Measurements from ENCODE around the gene FCER1G.

The FCER1G gene

GRCh38 chr1:161258439-161259344, 43.6 kb downstream of the FCER1G start, which contains the start of gene PCP4L1:
Gene PCP4L1, plus strand, starts transcription at chr1:161258745. Its CDS starts 230 bp downstream, at chr1:161258975.
- Histone ChIP-seq H3K36me3 (ENCODE audit: insufficient read depth, low read length) (no peaks in the 10 kb centered on the region), H3K27ac (no peak within 1 kb of the TSS), H3K9me3 (ENCODE audit: low read depth, low read length) (no peaks in the 10 kb centered on the region), H3K4me3 (peak within 1 kb of the TSS; percentile 57), H3K9ac (ENCODE audit: insufficient read length) (no peak within 1 kb of the TSS)
- no peak for DNase-seq (ENCODE audit: low read depth, low spot score)
- TF ChIP-seq FOXP2 (optimal IDR thresholded peaks at IDR 0.05; ENCODE audit: control extremely low read depth, extremely low read length, insufficient read depth), result no peak
- TF ChIP-seq EZH2 (IDR thresholded peaks at IDR 0.05), result peak; percentile 55

DNA sequence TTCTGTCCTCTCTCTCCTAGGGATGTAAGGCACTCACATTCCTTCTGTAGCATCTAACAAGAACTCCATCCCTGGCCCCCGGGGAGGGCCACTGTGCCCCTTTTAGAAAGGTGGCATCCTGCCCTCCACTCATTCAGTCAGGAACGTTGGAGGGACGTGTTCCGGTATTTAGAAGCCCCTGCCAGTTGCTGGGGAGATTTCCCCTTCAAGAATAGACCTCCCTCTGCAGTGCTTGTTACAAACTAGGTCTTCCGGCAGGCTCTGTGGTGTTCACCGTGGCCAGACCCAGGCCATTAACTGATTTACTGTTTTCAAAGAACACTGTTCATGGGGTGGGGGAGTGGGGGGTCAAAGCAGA, 44.2 kb downstream of the FCER1G start:
- Histone ChIP-seq H3K4me3 (no peak overlapping the region; the same call in 1 of the 2 replicates), H3K36me3 (ENCODE audit: insufficient read depth, low read length) (no peaks in the 10 kb centered on the region), H3K9me3 (ENCODE audit: low read depth, low read length) (no peaks in the 10 kb centered on the region), H3K27ac (no peak overlapping the region), H3K9ac (ENCODE audit: insufficient read length) (no peak overlapping the region)
- TF ChIP-seq EZH2 (IDR thresholded peaks at IDR 0.05) (no peak), POLR2AphosphoS5 (IDR thresholded peaks at IDR 0.05; ENCODE audit: borderline replicate concordance, low read depth, low read length) (no peak)
- no peak for DNase-seq (ENCODE audit: low read depth, low spot score)

GRCh38 chr1:161259765-161260164, 44.7 kb downstream of the FCER1G start:
- TF ChIP-seq FOXP2 (optimal IDR thresholded peaks at IDR 0.05; ENCODE audit: control extremely low read depth, extremely low read length, insufficient read depth) (no peak), POLR2AphosphoS5 (IDR thresholded peaks at IDR 0.05; ENCODE audit: borderline replicate concordance, low read depth, low read length) (no peak), EZH2 (IDR thresholded peaks at IDR 0.05) (no peak)
- no peak overlapping the region for H3K9ac ChIP-seq (ENCODE audit: insufficient read length)

GRCh38 chr1:161260376-161261260, 45.5 kb downstream of the FCER1G start:
- no peaks in the 10 kb centered on the region for H3K9me3 ChIP-seq (ENCODE audit: low read depth, low read length)
- H3K9ac ChIP-seq (ENCODE audit: insufficient read length), result no peak overlapping the region
- no peak overlapping the region for H3K4me3 ChIP-seq
- H3K27ac ChIP-seq, result no peak overlapping the region
- no peaks in the 10 kb centered on the region for H3K36me3 ChIP-seq (ENCODE audit: insufficient read depth, low read length)
- DNase-seq (ENCODE audit: low read depth, low spot score), result no peak
- TF ChIP-seq POLR2AphosphoS5 (IDR thresholded peaks at IDR 0.05; ENCODE audit: borderline replicate concordance, low read depth, low read length) (no peak), EZH2 (IDR thresholded peaks at IDR 0.05) (no peak), FOXP2 (optimal IDR thresholded peaks at IDR 0.05; ENCODE audit: control extremely low read depth, extremely low read length, insufficient read depth) (no peak)

More at GRCh38 chr1:161259765-161260164, 44.7 kb downstream of the FCER1G start:
- H3K36me3 ChIP-seq (ENCODE audit: insufficient read depth, low read length), result no peaks in the 10 kb centered on the region
- H3K4me3 ChIP-seq, result no peak overlapping the region
- H3K9me3 ChIP-seq (ENCODE audit: low read depth, low read length), result no peaks in the 10 kb centered on the region
- DNase-seq (ENCODE audit: low read depth, low spot score), result no peak
- no peak overlapping the region for H3K27ac ChIP-seq

DNA sequence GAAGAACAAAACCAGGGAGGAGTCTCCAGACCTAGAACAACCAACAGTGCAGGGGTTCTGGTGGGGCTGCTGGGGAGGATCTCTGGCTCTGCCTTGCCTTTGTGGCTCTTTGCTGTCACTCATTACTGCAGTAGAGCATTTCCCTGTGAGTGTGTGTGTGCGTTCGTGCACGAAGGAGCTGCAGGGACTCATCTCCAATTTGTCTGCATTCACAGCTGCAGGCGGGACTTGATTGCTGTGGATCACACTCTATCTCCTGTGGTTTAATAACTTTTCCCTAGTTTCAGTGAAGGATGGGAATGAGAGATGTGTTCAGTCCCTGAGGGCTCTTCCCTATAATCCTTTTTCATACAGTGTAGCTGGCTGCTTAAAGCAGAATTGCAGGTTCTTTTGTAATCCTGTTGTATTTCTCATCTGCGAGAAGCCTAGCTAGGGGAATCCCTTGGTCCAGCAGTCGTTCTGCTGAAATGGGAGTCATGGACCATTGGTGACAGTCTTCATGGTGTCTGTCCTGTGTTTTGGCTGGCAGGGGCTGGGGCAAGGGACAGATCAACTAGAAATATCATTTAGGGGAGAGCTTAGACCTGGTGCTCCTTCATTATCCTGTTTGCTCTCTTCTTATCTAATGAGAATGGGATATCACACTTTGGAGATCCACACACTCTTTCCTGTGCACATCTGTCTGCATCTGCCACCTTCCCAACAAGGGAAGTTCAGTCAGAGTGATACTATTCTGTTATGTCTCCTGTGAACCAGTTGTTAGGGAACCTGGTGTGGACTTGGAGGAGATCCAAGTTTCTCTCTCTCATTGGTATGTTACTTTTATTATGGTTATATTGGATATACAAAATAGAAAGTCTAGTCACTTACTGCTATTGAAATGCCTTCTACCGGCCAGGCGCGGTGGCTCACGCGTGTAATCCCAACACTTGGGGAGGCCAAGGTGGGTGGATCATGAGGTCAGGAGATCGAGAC, 46.5 kb downstream of the FCER1G start:
- Histone ChIP-seq H3K9me3 (ENCODE audit: low read depth, low read length) (no peaks in the 10 kb centered on the region), H3K27ac (no peak overlapping the region), H3K36me3 (ENCODE audit: insufficient read depth, low read length) (no peaks in the 10 kb centered on the region), H3K4me3 (no peak overlapping the region), H3K9ac (ENCODE audit: insufficient read length) (no peak overlapping the region)
- TF ChIP-seq EZH2 (IDR thresholded peaks at IDR 0.05) (no peak), POLR2AphosphoS5 (IDR thresholded peaks at IDR 0.05; ENCODE audit: borderline replicate concordance, low read depth, low read length) (no peak), FOXP2 (optimal IDR thresholded peaks at IDR 0.05; ENCODE audit: control extremely low read depth, extremely low read length, insufficient read depth) (no peak)
- no peak for DNase-seq (ENCODE audit: low read depth, low spot score)

DNA sequence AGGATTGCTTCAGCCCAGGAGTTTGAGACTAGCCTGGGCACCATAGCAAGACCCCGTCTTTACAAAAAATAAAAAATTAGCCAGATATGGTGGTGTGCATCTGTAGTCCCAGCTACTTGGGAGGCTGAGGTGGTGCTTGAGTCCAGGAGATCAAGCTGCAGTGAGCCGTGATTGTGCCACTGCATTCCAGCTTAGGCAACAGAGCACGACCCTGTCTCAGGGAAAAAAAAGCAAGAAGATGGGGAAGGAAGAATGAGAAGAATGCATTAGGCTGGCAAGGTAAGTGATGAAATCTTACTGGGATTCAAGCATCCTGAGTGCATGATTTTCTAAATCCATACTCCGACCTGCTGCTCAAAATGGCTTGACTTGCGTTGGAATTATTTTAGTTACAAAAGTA, 50.2 kb downstream of the FCER1G start:
- TF ChIP-seq FOXP2 (optimal IDR thresholded peaks at IDR 0.05; ENCODE audit: control extremely low read depth, extremely low read length, insufficient read depth) (no peak), EZH2 (IDR thresholded peaks at IDR 0.05) (no peak)

GRCh38 chr1:161266202-161266601, 51.1 kb downstream of the FCER1G start:
- H3K9me3 ChIP-seq (ENCODE audit: low read depth, low read length), result no peaks in the 10 kb centered on the region
- no peak overlapping the region for H3K27ac ChIP-seq
- H3K4me3 ChIP-seq, result no peak overlapping the region
- H3K9ac ChIP-seq (ENCODE audit: insufficient read length), result no peak overlapping the region
- no peak for DNase-seq (ENCODE audit: low read depth, low spot score)
- no peaks in the 10 kb centered on the region for H3K36me3 ChIP-seq (ENCODE audit: insufficient read depth, low read length)
- TF ChIP-seq EZH2 (IDR thresholded peaks at IDR 0.05) (no peak), POLR2AphosphoS5 (IDR thresholded peaks at IDR 0.05; ENCODE audit: borderline replicate concordance, low read depth, low read length) (no peak), FOXP2 (optimal IDR thresholded peaks at IDR 0.05; ENCODE audit: control extremely low read depth, extremely low read length, insufficient read depth) (no peak)

More for the DNA sequence above, 50.2 kb downstream of the FCER1G start:
- DNase-seq (ENCODE audit: low read depth, low spot score), result no peak
- Histone ChIP-seq H3K36me3 (ENCODE audit: insufficient read depth, low read length) (no peaks in the 10 kb centered on the region), H3K27ac (no peak overlapping the region), H3K9ac (ENCODE audit: insufficient read length) (no peak overlapping the region), H3K9me3 (ENCODE audit: low read depth, low read length) (no peaks in the 10 kb centered on the region), H3K4me3 (no peak overlapping the region)
